Trophoblast cell (in vitro differentiated cells and primary cell): ENCODE data around the gene VIPR1.

Experiments
- DNase-seq, 2 donors: peaks; one replicate each; pipeline ENCODE4 v3.0.0-alpha.2; 2016
- H2AFZ ChIP-seq: 2 replicates; pipeline ENCODE4 v1.6.1; 2013; ENCODE audit warnings: low read length, moderate library complexity, mild to moderate bottlenecking; ENCODE audit not compliant: insufficient read depth, poor library complexity
- H2AK5ac ChIP-seq: 2 replicates; pipeline ENCODE4 v1.6.1; 2013; ENCODE audit warnings: mild to moderate bottlenecking, low read length
- H2BK120ac ChIP-seq: 2 replicates; pipeline ENCODE4 v1.6.1; 2013; ENCODE audit warnings: low read length, mild to moderate bottlenecking, moderate library complexity; ENCODE audit not compliant: insufficient read depth, poor library complexity
- H2BK12ac ChIP-seq: 2 replicates; pipeline ENCODE4 v1.6.1; 2013; ENCODE audit warnings: mild to moderate bottlenecking, low read length, moderate library complexity
- H2BK5ac ChIP-seq: 2 replicates; pipeline ENCODE4 v1.6.1; 2013; ENCODE audit warnings: low read length, low read depth, moderate library complexity, mild to moderate bottlenecking; ENCODE audit not compliant: poor library complexity
- H3K14ac ChIP-seq: 2 replicates; pipeline ENCODE4 v1.6.1; 2013; ENCODE audit warnings: mild to moderate bottlenecking, low read length
- H3K18ac ChIP-seq: 2 replicates; pipeline ENCODE4 v1.6.1; 2013; ENCODE audit warnings: mild to moderate bottlenecking, low read length
- H3K23ac ChIP-seq: 2 replicates; pipeline ENCODE4 v1.6.1; 2013; ENCODE audit warnings: low read length
- H3K27ac ChIP-seq: 2 replicates; pipeline ENCODE4 v1.5.1; 2013; ENCODE audit warnings: low read depth, mild to moderate bottlenecking, inconsistent platforms, low read length, moderate library complexity
- H3K27me3 ChIP-seq: 2 replicates; pipeline ENCODE4 v1.6.1; 2013; ENCODE audit warnings: inconsistent platforms, mild to moderate bottlenecking, low read length, moderate library complexity; ENCODE audit not compliant: insufficient read depth
- H3K36me3 ChIP-seq, 2 experiments: 1 replicate in 1 of 2; 2 replicates in 1 of 2; pipeline ENCODE4 v1.6.1; 2013; ENCODE audit warnings: low read length in 2 of 2, mild to moderate bottlenecking in 2 of 2, moderate library complexity in 1 of 2; ENCODE audit not compliant: insufficient read depth in 2 of 2, control insufficient read depth in 1 of 2
- H3K4ac ChIP-seq: 2 replicates; pipeline ENCODE4 v1.6.1; 2013; ENCODE audit warnings: low read depth, mild to moderate bottlenecking, low read length, moderate library complexity
- H3K4me1 ChIP-seq, 2 experiments: 1 replicate in 1 of 2; 2 replicates in 1 of 2; pipeline ENCODE4 v1.6.1; 2013; ENCODE audit warnings: low read length in 2 of 2, mild to moderate bottlenecking in 2 of 2, moderate library complexity in 1 of 2; ENCODE audit not compliant: insufficient read depth in 2 of 2, control insufficient read depth in 1 of 2
- H3K4me2 ChIP-seq: 2 replicates; pipeline ENCODE4 v1.6.1; 2013; ENCODE audit warnings: inconsistent platforms, mild to moderate bottlenecking, low read length, moderate library complexity
- H3K4me3 ChIP-seq: 2 replicates; pipeline ENCODE4 v1.5.1; 2013; ENCODE audit warnings: mild to moderate bottlenecking, low read depth, low read length, inconsistent platforms
- H3K79me1 ChIP-seq: one replicate; pipeline ENCODE4 v1.6.1; 2013; ENCODE audit warnings: low read length
- H3K79me2 ChIP-seq: 2 replicates; pipeline ENCODE4 v1.6.1; 2013; ENCODE audit warnings: low read length, mild to moderate bottlenecking; ENCODE audit not compliant: control insufficient read depth, insufficient read depth, poor library complexity
- H3K9ac ChIP-seq: 2 replicates; pipeline ENCODE4 v1.6.1; 2013; ENCODE audit warnings: mild to moderate bottlenecking, low read length
- H3K9me3 ChIP-seq: 2 replicates; pipeline ENCODE4 v1.6.1; 2013; ENCODE audit warnings: low read depth, mild to moderate bottlenecking, control low read depth, inconsistent platforms, low read length; ENCODE audit not compliant: insufficient read depth
- H4K12ac ChIP-seq: 2 replicates; pipeline ENCODE4 v1.6.1; 2013; ENCODE audit warnings: low read depth, mild to moderate bottlenecking, low read length, moderate library complexity
- H4K8ac ChIP-seq: 2 replicates; pipeline ENCODE4 v1.6.1; 2013; ENCODE audit warnings: low read depth, mild to moderate bottlenecking, low read length, moderate library complexity
- H4K91ac ChIP-seq: one replicate; pipeline ENCODE4 v1.6.1; 2013; ENCODE audit warnings: low read depth, mild to moderate bottlenecking, low read length, moderate library complexity
- WGBS: extraction: QIAGEN DNeasy Blood & Tissue Kit; methylation state at CpG from one replicate; pipeline ENCODE4 v1.1.7; 2013; ENCODE audit warnings: missing lambda C conversion rate; ENCODE audit not compliant: insufficient read length, insufficient coverage; ENCODE audit errors: extremely low coverage; 5-methylcytosine and 5-hydroxymethylcytosine counted together

The VIPR1 gene

GRCh38 chr3:42532229-42532628 lies 29.8 kb downstream of the VIPR1 start:
- H2AK5ac ChIP-seq: no peak overlapping the region
- H3K4me2 ChIP-seq: no peak overlapping the region
- no CpG with 5 or more reads among the region's 4 CpGs for WGBS
- no peak overlapping the region for H4K8ac ChIP-seq
- H2BK120ac ChIP-seq: no peak overlapping the region
- H3K27me3 ChIP-seq: no peaks in the 10 kb centered on the region
- H3K79me2 ChIP-seq: no peaks in the 10 kb centered on the region
- H2BK5ac ChIP-seq: no peak overlapping the region
- no peak overlapping the region for H3K4ac ChIP-seq
- no peaks in the 10 kb centered on the region for H3K36me3 ChIP-seq
- H3K9me3 ChIP-seq: no peaks in the 10 kb centered on the region
- no peak overlapping the region for H3K27ac ChIP-seq
- no peak overlapping the region for H2AFZ ChIP-seq
- no peak overlapping the region for H4K91ac ChIP-seq
- H3K4me3 ChIP-seq: no peak overlapping the region
- peaks cover 14% of the 10 kb centered on the region in 2 experiments for H3K4me1 ChIP-seq
- DNase-seq: no peak
- H3K14ac ChIP-seq: no peak overlapping the region
- H2BK12ac ChIP-seq: no peak overlapping the region
- no peak overlapping the region for H4K12ac ChIP-seq
- H3K79me1 ChIP-seq: no peaks in the 10 kb centered on the region
- H3K18ac ChIP-seq: no peak overlapping the region
- H3K9ac ChIP-seq: no peak overlapping the region
- no peak overlapping the region for H3K23ac ChIP-seq

- Histone ChIP-seq H3K27ac (no peak overlapping the region), H3K23ac (no peak overlapping the region), H3K36me3 (no peaks in the 10 kb centered on the region), H3K14ac (no peak overlapping the region), H2AK5ac (peak overlapping the region; percentile 32), H2AFZ (no peak overlapping the region), H4K91ac (no peak overlapping the region), H3K4ac (no peak overlapping the region), H2BK120ac (no peak overlapping the region), H3K27me3 (no peaks in the 10 kb centered on the region), H3K79me2 (no peaks in the 10 kb centered on the region), H3K9me3 (no peaks in the 10 kb centered on the region), H3K4me1 (peaks cover 14% of the 10 kb centered on the region in 2 experiments), H3K79me1 (no peaks in the 10 kb centered on the region), H4K8ac (no peak overlapping the region), H3K18ac (no peak overlapping the region), H3K4me3 (no peak overlapping the region), H4K12ac (no peak overlapping the region), H3K9ac (no peak overlapping the region), H3K4me2 (no peak overlapping the region), H2BK12ac (no peak overlapping the region), H2BK5ac (no peak overlapping the region)
- DNase-seq: peak; percentile 22 to 58
- no CpG with 5 or more reads among the region's 7 CpGs for WGBS
These were observed 30.9 kb downstream of the VIPR1 start for GRCh38 chr3:42533161-42533897.

GRCh38 chr3:42535981-42536784 lies 33.7 kb downstream of the VIPR1 start:
- no peak overlapping the region for H2AFZ ChIP-seq
- peaks cover 14% of the 10 kb centered on the region in 2 experiments for H3K4me1 ChIP-seq

GRCh38 chr3:42537350-42537749 lies 34.9 kb downstream of the VIPR1 start:
- Histone ChIP-seq H2BK5ac (no peak overlapping the region), H2AK5ac (no peak overlapping the region), H4K8ac (no peak overlapping the region)

More at GRCh38 chr3:42535981-42536784, 33.7 kb downstream of the VIPR1 start:
- Histone ChIP-seq H2AK5ac (no peak overlapping the region), H3K9me3 (no peaks in the 10 kb centered on the region), H4K91ac (no peak overlapping the region), H2BK5ac (no peak overlapping the region), H4K8ac (no peak overlapping the region), H3K4me2 (no peak overlapping the region), H3K4me3 (no peak overlapping the region), H2BK12ac (no peak overlapping the region), H3K14ac (no peak overlapping the region), H3K79me2 (no peaks in the 10 kb centered on the region), H3K27ac (no peak overlapping the region), H4K12ac (no peak overlapping the region), H3K18ac (no peak overlapping the region), H2BK120ac (no peak overlapping the region), H3K23ac (no peak overlapping the region), H3K79me1 (no peaks in the 10 kb centered on the region), H3K4ac (no peak overlapping the region), H3K27me3 (no peaks in the 10 kb centered on the region), H3K36me3 (no peaks in the 10 kb centered on the region), H3K9ac (no peak overlapping the region)
- DNase-seq: peak; percentile 37 to 65
- WGBS: no CpG with 5 or more reads among the region's 35 CpGs

More at GRCh38 chr3:42537350-42537749, 34.9 kb downstream of the VIPR1 start:
- H3K14ac ChIP-seq: no peak overlapping the region
- H2BK120ac ChIP-seq: no peak overlapping the region
- H3K79me2 ChIP-seq: no peaks in the 10 kb centered on the region
- H3K4me3 ChIP-seq: no peak overlapping the region
- no peaks in the 10 kb centered on the region for H3K79me1 ChIP-seq
- no peak overlapping the region for H2BK12ac ChIP-seq
- no peak overlapping the region for H3K18ac ChIP-seq
- H4K12ac ChIP-seq: no peak overlapping the region
- peaks cover 13 to 14% of the 10 kb centered on the region in 2 experiments for H3K4me1 ChIP-seq
- no peak overlapping the region for H3K9ac ChIP-seq
- no peaks in the 10 kb centered on the region for H3K27me3 ChIP-seq
- no peak overlapping the region for H3K4me2 ChIP-seq
- no peak for DNase-seq
- H3K23ac ChIP-seq: no peak overlapping the region
- no peaks in the 10 kb centered on the region for H3K9me3 ChIP-seq
- no peak overlapping the region for H3K27ac ChIP-seq
- H3K4ac ChIP-seq: no peak overlapping the region
- no peaks in the 10 kb centered on the region for H3K36me3 ChIP-seq
- no peak overlapping the region for H4K91ac ChIP-seq
- H2AFZ ChIP-seq: no peak overlapping the region
